Measurements from ENCODE around the gene SLC46A2.

The SLC46A2 gene, protein sequence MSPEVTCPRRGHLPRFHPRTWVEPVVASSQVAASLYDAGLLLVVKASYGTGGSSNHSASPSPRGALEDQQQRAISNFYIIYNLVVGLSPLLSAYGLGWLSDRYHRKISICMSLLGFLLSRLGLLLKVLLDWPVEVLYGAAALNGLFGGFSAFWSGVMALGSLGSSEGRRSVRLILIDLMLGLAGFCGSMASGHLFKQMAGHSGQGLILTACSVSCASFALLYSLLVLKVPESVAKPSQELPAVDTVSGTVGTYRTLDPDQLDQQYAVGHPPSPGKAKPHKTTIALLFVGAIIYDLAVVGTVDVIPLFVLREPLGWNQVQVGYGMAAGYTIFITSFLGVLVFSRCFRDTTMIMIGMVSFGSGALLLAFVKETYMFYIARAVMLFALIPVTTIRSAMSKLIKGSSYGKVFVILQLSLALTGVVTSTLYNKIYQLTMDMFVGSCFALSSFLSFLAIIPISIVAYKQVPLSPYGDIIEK

DNA sequence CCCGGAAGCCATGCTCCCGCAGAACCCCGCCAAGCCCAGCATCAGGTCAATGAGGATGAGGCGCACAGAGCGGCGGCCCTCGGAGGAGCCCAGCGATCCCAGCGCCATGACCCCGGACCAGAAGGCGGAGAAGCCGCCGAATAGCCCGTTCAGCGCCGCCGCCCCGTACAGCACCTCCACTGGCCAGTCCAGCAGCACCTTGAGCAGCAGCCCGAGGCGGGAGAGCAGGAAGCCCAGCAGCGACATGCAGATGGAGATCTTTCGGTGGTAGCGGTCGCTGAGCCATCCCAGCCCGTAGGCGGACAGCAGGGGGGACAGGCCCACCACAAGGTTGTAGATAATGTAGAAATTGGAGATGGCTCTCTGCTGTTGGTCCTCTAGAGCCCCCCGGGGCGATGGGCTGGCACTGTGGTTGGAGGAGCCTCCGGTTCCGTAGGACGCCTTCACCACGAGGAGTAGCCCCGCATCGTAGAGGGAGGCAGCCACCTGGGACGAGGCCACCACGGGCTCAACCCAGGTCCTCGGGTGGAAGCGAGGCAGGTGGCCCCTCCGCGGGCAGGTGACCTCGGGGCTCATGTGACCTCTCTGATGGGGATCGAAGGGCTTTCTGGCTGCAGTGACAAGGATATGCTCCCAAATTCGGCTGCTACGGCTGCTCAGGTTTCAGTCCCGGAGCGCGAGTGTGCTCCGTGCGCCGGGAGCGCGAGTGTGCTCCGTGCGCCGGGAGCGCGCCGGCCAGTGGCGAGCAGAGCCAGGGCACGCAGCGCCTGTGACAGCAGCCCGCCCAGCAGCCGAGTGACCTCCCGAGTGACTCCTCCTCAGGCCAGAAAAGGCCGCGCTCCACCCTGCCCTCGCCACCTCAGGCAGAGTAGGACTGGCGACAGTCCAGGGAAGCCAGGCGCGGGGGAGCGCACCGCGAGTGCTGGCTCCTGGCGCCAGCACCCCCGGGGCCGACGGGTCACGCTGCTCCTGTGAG lies at the start of gene SLC46A2:
Gene SLC46A2, minus strand, starts transcription at position 771 of the 976 bp plus-strand sequence. Its CDS starts 195 bp downstream, at position 576.
- TF ChIP-seq FOXM1 (IDR thresholded peaks at IDR 0.05; ENCODE audit: borderline replicate concordance) (no peak), FOXK2 (IDR thresholded peaks at IDR 0.05) (no peak)
- DNase-seq (ENCODE audit: extremely low spot score): no peak
- POLR2A ChIA-PET: no interaction called here
- CTCF ChIA-PET: no interaction called here

- ChIA-PET CTCF (no interaction called here), POLR2A (no interaction called here)
- DNase-seq (ENCODE audit: extremely low spot score): no peak
- TF ChIP-seq FOXM1 (IDR thresholded peaks at IDR 0.05; ENCODE audit: borderline replicate concordance) (no peak), SP1 (IDR thresholded peaks at IDR 0.05) (no peak), PKNOX1 (IDR thresholded peaks at IDR 0.05) (no peak), ARNT (IDR thresholded peaks at IDR 0.05) (no peak), FOXA1 (IDR thresholded peaks at IDR 0.05) (no peak), SUZ12 (IDR thresholded peaks at IDR 0.05) (no peak), CTBP1 (IDR thresholded peaks at IDR 0.05; ENCODE audit: borderline replicate concordance) (no peak), TARDBP (IDR thresholded peaks at IDR 0.05) (no peak), LEF1 (IDR thresholded peaks at IDR 0.05; ENCODE audit: borderline replicate concordance) (no peak), HDGF (IDR thresholded peaks at IDR 0.05; ENCODE audit: borderline replicate concordance) (no peak)
Measured at GRCh38 chr9:112939418-112939817, 48.7 kb upstream of the SLC46A2 start.

DNA sequence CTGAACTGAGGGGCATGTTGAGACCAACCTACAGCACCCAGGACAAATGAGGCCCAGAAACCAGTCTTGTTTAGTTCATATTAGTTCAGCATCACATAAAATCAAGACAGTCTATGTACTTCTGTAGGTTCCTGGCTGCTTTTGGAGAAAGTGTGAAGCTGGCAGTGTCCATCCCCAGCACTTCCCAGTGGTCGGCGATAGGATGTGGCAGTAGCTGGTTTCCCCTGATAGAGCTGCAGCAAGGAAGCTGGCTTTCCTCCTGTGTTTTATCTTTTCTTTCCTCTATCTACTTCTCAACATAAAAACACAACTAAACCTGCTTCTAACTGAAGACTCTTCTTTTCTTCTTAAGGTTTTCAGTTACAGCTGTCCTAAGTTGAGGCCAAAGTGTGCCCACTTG lies 43.0 kb upstream of the SLC46A2 start:
- no peak for DNase-seq (ENCODE audit: extremely low spot score)
- TF ChIP-seq FOXK2 (IDR thresholded peaks at IDR 0.05): no peak
- no peak for TF ChIP-seq TARDBP (IDR thresholded peaks at IDR 0.05)
- no peak for TF ChIP-seq FOXA1 (IDR thresholded peaks at IDR 0.05)
- no peak for TF ChIP-seq LEF1 (IDR thresholded peaks at IDR 0.05; ENCODE audit: borderline replicate concordance)
- no peak for TF ChIP-seq CTBP1 (IDR thresholded peaks at IDR 0.05; ENCODE audit: borderline replicate concordance)
- TF ChIP-seq ELF4 (IDR thresholded peaks at IDR 0.05): no peak
- no peak for TF ChIP-seq BHLHE40 (IDR thresholded peaks at IDR 0.05; ENCODE audit: borderline replicate concordance)
- no peak for TF ChIP-seq ZNF384 (IDR thresholded peaks at IDR 0.05)
- TF ChIP-seq PKNOX1 (IDR thresholded peaks at IDR 0.05): no peak
- no peak for TF ChIP-seq SUZ12 (IDR thresholded peaks at IDR 0.05)
- TF ChIP-seq L3MBTL2 (conservative IDR thresholded peaks at IDR 0.05): no peak
- no peak for TF ChIP-seq FOXM1 (IDR thresholded peaks at IDR 0.05; ENCODE audit: borderline replicate concordance)
- TF ChIP-seq SP1 (IDR thresholded peaks at IDR 0.05): no peak
- TF ChIP-seq HDGF (IDR thresholded peaks at IDR 0.05; ENCODE audit: borderline replicate concordance): no peak
- no peak for TF ChIP-seq NFRKB (IDR thresholded peaks at IDR 0.05)
- no peak for TF ChIP-seq ARNT (IDR thresholded peaks at IDR 0.05)
- ChIA-PET CTCF (no interaction called here), POLR2A (no interaction called here)

DNA sequence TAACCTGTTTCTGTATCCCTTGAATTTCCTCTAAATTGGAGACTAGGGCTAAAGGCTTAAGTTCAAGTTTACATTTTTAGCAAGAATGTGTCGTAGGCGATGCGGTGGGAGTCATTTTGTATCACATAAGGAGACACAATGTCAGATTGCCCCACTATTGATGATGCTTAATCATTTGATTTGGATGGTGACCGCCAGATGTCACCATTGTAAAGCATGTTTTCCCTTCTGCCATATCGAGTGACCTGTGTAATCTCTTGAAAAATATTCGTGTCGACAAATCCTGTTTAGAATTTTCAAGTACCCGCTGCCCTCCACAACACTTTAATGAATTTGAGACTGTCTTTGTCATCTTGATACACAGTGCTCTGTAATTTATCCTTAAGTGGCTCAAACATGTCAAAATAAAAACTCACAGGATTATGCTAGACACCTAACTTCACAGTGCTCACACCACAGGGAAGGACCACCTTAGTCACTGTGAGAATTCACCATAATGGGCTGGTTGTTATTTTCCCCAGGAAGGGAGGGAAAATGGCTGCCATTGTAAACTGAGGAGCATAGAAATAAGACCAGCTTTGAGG lies 34.5 kb upstream of the SLC46A2 start:
- CTCF ChIA-PET: no interaction called here
- TF ChIP-seq FOXA1 (IDR thresholded peaks at IDR 0.05) (no peak), FOXM1 (IDR thresholded peaks at IDR 0.05; ENCODE audit: borderline replicate concordance) (no peak), PKNOX1 (IDR thresholded peaks at IDR 0.05) (no peak), SP1 (IDR thresholded peaks at IDR 0.05) (no peak), SUZ12 (IDR thresholded peaks at IDR 0.05) (no peak), ARNT (IDR thresholded peaks at IDR 0.05) (no peak), ZNF384 (IDR thresholded peaks at IDR 0.05) (no peak), BHLHE40 (IDR thresholded peaks at IDR 0.05; ENCODE audit: borderline replicate concordance) (no peak), NFRKB (IDR thresholded peaks at IDR 0.05) (no peak), L3MBTL2 (conservative IDR thresholded peaks at IDR 0.05) (no peak)
- peak; percentile 41 for DNase-seq (ENCODE audit: extremely low spot score)
- POLR2A ChIA-PET: no interaction called here

GRCh38 chr9:112921549-112921948 lies 30.9 kb upstream of the SLC46A2 start:
- CTCF ChIA-PET: no interaction called here
- POLR2A ChIA-PET: no interaction called here
- peak; percentile 38 for DNase-seq (ENCODE audit: extremely low spot score)
- TF ChIP-seq FOXA1 (IDR thresholded peaks at IDR 0.05) (no peak), CTBP1 (IDR thresholded peaks at IDR 0.05; ENCODE audit: borderline replicate concordance) (no peak), PKNOX1 (IDR thresholded peaks at IDR 0.05) (no peak), SP1 (IDR thresholded peaks at IDR 0.05) (no peak), ZNF384 (IDR thresholded peaks at IDR 0.05) (no peak), SUZ12 (IDR thresholded peaks at IDR 0.05) (no peak), NFRKB (IDR thresholded peaks at IDR 0.05) (no peak), FOXM1 (IDR thresholded peaks at IDR 0.05; ENCODE audit: borderline replicate concordance) (no peak), LEF1 (IDR thresholded peaks at IDR 0.05; ENCODE audit: borderline replicate concordance) (no peak), BHLHE40 (IDR thresholded peaks at IDR 0.05; ENCODE audit: borderline replicate concordance) (no peak), ARNT (IDR thresholded peaks at IDR 0.05) (no peak), L3MBTL2 (conservative IDR thresholded peaks at IDR 0.05) (no peak), HDGF (IDR thresholded peaks at IDR 0.05; ENCODE audit: borderline replicate concordance) (no peak)
